SK-N-SH treated with all-trans-retinoic acid at 6 μM for 48 hours (cell line): ENCODE results near the gene TUG1.

Experiments
- ATAC-seq: fragments of 200-7000 bp; cut with Tn5 transposase; 3 replicates; pipeline ENCODE4 v1.9.1; 2020; ENCODE audit warnings: mild to moderate bottlenecking, moderate library complexity
- ARNTL ChIP-seq: fragments of 450-650 bp; formaldehyde crosslinking; IDR thresholded peaks from 2 replicates; pipeline ENCODE4 v1.5.0; 2020; ENCODE audit warnings: low read depth, mild to moderate bottlenecking, moderate library complexity, borderline replicate concordance
- BACH2 ChIP-seq: fragments of 250-450 bp; sonication (Bioruptor Pico); IDR thresholded peaks from 2 replicates; pipeline ENCODE4 v1.9.0; 2021; ENCODE audit warnings: mild to moderate bottlenecking, borderline replicate concordance
- CSDC2 ChIP-seq: fragments of 250-450 bp; sonication (Bioruptor Pico); IDR thresholded peaks from 2 replicates; pipeline ENCODE4 v1.5.0; 2020; ENCODE audit warnings: mild to moderate bottlenecking, moderate library complexity
- ESRRG ChIP-seq: fragments of 250-450 bp; sonication (Bioruptor Pico); IDR thresholded peaks from 2 replicates; pipeline ENCODE4 v1.6.1; 2021; ENCODE audit warnings: mild to moderate bottlenecking
- GLIS3 ChIP-seq: fragments of 250-450 bp; sonication (Bioruptor Pico); IDR thresholded peaks from 2 replicates; pipeline ENCODE4 v1.5.0; 2020; ENCODE audit warnings: mild to moderate bottlenecking, moderate library complexity
- OSR1 ChIP-seq: fragments of 250-450 bp; sonication (Bioruptor Pico); IDR thresholded peaks from 2 replicates; pipeline ENCODE4 v1.8.0; 2022; ENCODE audit warnings: moderate library complexity, mild to moderate bottlenecking, inconsistent platforms
- RARB ChIP-seq: fragments of 250-450 bp; sonication (Bioruptor Pico); IDR thresholded peaks from 2 replicates; pipeline ENCODE4 v1.8.0; 2021; ENCODE audit warnings: mild to moderate bottlenecking, moderate library complexity
- SNAI2 ChIP-seq: fragments of 250-450 bp; sonication (Bioruptor Pico); IDR thresholded peaks from 2 replicates; pipeline ENCODE4 v1.5.0; 2020; ENCODE audit warnings: mild to moderate bottlenecking, moderate library complexity
- TCF4 ChIP-seq: fragments of 250-450 bp; sonication (Bioruptor Pico); IDR thresholded peaks from 2 replicates; pipeline ENCODE4 v1.8.0; 2021; ENCODE audit warnings: mild to moderate bottlenecking, moderate library complexity, borderline replicate concordance
- TOX ChIP-seq: fragments of 250-450 bp; sonication (Bioruptor Pico); IDR thresholded peaks from 2 replicates; pipeline ENCODE4 v1.8.0; 2021; ENCODE audit warnings: mild to moderate bottlenecking, moderate library complexity, borderline replicate concordance
- ZFP30 ChIP-seq: fragments of 450-650 bp; formaldehyde crosslinking; IDR thresholded peaks from 2 replicates; pipeline ENCODE4 v1.5.0; 2022; ENCODE audit warnings: mild to moderate bottlenecking, moderate library complexity
- ZNF565 ChIP-seq: fragments of 450-650 bp; formaldehyde crosslinking; conservative IDR thresholded peaks from 2 replicates; pipeline ENCODE4 v1.5.0; 2020; ENCODE audit warnings: low read depth, mild to moderate bottlenecking, moderate library complexity
- ZNF8 ChIP-seq: fragments of 450-650 bp; formaldehyde crosslinking; IDR thresholded peaks from 2 replicates; pipeline ENCODE4 v1.5.0; 2020; ENCODE audit warnings: mild to moderate bottlenecking, moderate library complexity
- TF ChIP-seq, protein P1 (sequence below): fragments of 250-450 bp; sonication (Bioruptor Pico); IDR thresholded peaks from 2 replicates; pipeline ENCODE4 v1.8.0; 2021; ENCODE audit warnings: low read depth, mild to moderate bottlenecking, moderate library complexity, borderline replicate concordance
- TF ChIP-seq, protein P2 (sequence below): fragments of 250-450 bp; sonication (Bioruptor Pico); IDR thresholded peaks from 2 replicates; pipeline ENCODE4 v1.8.0; 2020; ENCODE audit warnings: mild to moderate bottlenecking, moderate library complexity, borderline replicate concordance
- TF ChIP-seq, protein P3 (sequence below): fragments of 250-450 bp; sonication (Bioruptor Pico); IDR thresholded peaks from 2 replicates; pipeline ENCODE4 v1.5.1; 2021; ENCODE audit warnings: mild to moderate bottlenecking, moderate library complexity
- TF ChIP-seq, protein P4 (sequence below): fragments of 250-450 bp; sonication (Bioruptor Pico); IDR thresholded peaks from 2 replicates; pipeline ENCODE4 v1.5.0; 2020; ENCODE audit warnings: mild to moderate bottlenecking, moderate library complexity
- TF ChIP-seq, protein P5 (sequence below): fragments of 250-450 bp; sonication (Bioruptor Pico); IDR thresholded peaks from 2 replicates; pipeline ENCODE4 v1.5.1; 2020; ENCODE audit warnings: low read depth, mild to moderate bottlenecking, moderate library complexity

TUG1 gene

DNA sequence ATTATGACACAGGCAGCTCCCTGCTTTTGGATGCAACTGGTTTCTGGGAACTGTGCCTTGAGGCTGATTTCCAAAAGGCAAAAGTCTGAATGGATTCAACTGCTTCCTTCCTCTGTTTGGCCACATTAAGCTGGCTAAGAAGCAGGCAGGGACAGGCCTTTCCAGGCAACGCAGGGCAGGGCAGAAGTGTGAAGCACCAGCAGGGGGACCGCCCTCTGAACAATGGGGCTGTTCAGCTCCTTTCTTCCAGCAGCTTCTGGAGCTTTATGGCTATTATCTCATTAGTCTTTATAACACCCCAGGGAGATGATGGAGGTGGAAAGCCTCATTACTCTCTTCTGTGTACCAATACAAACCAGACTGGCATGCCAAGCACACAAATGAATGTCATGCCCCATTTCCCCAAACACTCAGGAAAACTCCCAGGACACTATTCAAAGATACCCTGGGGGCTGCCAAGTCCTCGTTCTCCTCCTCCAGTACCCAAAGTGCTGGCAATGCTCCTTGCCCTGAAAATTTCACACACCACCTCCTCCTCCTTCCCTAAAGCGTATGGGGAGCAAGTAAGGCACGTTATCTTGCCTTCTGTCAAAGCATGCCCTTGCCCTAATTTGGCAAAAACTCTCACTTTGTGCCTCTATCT is 21.8 kb upstream of the TUG1 start (continued):
- TF ChIP-seq, protein P1, sequence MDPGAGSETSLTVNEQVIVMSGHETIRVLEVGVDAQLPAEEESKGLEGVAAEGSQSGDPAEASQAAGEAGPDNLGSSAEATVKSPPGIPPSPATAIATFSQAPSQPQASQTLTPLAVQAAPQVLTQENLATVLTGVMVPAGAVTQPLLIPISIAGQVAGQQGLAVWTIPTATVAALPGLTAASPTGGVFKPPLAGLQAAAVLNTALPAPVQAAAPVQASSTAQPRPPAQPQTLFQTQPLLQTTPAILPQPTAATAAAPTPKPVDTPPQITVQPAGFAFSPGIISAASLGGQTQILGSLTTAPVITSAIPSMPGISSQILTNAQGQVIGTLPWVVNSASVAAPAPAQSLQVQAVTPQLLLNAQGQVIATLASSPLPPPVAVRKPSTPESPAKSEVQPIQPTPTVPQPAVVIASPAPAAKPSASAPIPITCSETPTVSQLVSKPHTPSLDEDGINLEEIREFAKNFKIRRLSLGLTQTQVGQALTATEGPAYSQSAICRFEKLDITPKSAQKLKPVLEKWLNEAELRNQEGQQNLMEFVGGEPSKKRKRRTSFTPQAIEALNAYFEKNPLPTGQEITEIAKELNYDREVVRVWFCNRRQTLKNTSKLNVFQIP (CRISPR knock-in tag), result no peak
- TF ChIP-seq ZNF8, result no peak

DNA sequence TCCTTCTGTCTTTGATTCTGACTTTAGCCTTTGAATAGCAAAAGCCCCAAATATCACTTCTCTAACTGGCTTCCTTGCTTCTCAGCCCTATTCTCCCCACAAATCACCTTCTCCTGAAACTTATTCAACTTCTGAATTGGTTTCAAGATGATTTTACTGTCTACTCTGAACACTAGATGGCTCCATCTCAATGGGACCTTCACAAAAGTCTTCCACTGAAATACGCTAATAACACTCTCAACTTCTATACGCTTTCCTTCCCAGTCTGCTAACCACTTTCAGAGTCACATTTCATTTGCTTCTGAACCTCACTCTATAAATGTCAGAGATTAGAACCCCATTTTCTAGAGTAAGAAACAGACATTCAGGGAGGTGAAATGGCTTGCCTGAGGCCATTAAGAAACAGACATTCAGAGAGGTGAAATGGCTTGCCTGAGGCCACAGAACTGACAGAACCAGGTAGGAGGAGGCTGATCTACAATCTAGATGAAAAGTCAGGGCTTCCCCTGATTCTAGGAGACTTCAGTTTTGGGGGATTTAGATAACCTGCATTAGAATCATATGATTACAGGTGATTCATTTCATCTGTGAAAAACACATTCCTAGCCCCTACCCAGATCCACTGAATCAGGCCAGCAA is 21.1 kb upstream of the TUG1 start:
- no peak for TF ChIP-seq GLIS3
- ATAC-seq, result peak; percentile 69; the same call in 2 of the 3 replicates

DNA sequence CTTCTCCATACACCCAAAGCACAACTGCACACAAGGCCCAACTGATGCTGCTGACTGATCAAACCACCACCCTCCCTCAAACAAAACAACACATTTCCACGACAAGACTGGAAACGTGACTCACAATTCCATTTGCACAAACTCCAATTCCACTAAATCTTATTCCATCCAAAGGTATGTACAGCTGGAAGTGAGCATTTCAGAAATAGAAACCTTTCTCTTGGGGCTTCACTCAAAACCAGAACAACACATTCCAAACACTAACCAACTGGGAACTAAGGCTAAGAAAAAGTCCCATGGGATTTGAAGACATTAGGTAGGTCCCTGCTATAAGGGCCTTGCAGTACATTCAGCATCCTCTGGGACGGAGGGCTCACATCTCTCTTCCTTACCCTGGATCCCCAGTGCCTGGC is 20.1 kb upstream of the TUG1 start:
- TF ChIP-seq SNAI2 (CRISPR knock-in tag), result no peak
- TF ChIP-seq OSR1 (CRISPR knock-in tag), result no peak
- TF ChIP-seq, protein P2, sequence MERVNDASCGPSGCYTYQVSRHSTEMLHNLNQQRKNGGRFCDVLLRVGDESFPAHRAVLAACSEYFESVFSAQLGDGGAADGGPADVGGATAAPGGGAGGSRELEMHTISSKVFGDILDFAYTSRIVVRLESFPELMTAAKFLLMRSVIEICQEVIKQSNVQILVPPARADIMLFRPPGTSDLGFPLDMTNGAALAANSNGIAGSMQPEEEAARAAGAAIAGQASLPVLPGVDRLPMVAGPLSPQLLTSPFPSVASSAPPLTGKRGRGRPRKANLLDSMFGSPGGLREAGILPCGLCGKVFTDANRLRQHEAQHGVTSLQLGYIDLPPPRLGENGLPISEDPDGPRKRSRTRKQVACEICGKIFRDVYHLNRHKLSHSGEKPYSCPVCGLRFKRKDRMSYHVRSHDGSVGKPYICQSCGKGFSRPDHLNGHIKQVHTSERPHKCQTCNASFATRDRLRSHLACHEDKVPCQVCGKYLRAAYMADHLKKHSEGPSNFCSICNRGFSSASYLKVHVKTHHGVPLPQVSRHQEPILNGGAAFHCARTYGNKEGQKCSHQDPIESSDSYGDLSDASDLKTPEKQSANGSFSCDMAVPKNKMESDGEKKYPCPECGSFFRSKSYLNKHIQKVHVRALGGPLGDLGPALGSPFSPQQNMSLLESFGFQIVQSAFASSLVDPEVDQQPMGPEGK, result no peak
- TF ChIP-seq, protein P3, sequence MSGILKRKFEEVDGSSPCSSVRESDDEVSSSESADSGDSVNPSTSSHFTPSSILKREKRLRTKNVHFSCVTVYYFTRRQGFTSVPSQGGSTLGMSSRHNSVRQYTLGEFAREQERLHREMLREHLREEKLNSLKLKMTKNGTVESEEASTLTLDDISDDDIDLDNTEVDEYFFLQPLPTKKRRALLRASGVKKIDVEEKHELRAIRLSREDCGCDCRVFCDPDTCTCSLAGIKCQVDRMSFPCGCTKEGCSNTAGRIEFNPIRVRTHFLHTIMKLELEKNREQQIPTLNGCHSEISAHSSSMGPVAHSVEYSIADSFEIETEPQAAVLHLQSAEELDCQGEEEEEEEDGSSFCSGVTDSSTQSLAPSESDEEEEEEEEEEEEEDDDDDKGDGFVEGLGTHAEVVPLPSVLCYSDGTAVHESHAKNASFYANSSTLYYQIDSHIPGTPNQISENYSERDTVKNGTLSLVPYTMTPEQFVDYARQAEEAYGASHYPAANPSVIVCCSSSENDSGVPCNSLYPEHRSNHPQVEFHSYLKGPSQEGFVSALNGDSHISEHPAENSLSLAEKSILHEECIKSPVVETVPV, result no peak
- TF ChIP-seq TOX (CRISPR knock-in tag), result no peak
- TF ChIP-seq CSDC2 (CRISPR knock-in tag), result no peak
- TF ChIP-seq ZNF565 (CRISPR knock-in tag), result no peak
- TF ChIP-seq ZFP30 (CRISPR knock-in tag), result no peak
- TF ChIP-seq, protein P1 (CRISPR knock-in tag), result no peak
- TF ChIP-seq BACH2 (CRISPR knock-in tag), result no peak
- TF ChIP-seq GLIS3, result no peak
- TF ChIP-seq, protein P4, sequence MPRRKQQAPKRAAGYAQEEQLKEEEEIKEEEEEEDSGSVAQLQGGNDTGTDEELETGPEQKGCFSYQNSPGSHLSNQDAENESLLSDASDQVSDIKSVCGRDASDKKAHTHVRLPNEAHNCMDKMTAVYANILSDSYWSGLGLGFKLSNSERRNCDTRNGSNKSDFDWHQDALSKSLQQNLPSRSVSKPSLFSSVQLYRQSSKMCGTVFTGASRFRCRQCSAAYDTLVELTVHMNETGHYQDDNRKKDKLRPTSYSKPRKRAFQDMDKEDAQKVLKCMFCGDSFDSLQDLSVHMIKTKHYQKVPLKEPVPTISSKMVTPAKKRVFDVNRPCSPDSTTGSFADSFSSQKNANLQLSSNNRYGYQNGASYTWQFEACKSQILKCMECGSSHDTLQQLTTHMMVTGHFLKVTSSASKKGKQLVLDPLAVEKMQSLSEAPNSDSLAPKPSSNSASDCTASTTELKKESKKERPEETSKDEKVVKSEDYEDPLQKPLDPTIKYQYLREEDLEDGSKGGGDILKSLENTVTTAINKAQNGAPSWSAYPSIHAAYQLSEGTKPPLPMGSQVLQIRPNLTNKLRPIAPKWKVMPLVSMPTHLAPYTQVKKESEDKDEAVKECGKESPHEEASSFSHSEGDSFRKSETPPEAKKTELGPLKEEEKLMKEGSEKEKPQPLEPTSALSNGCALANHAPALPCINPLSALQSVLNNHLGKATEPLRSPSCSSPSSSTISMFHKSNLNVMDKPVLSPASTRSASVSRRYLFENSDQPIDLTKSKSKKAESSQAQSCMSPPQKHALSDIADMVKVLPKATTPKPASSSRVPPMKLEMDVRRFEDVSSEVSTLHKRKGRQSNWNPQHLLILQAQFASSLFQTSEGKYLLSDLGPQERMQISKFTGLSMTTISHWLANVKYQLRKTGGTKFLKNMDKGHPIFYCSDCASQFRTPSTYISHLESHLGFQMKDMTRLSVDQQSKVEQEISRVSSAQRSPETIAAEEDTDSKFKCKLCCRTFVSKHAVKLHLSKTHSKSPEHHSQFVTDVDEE (CRISPR knock-in tag), result no peak
- TF ChIP-seq ARNTL (CRISPR knock-in tag), result no peak
- no peak for TF ChIP-seq ESRRG (CRISPR knock-in tag)
- no peak for ATAC-seq

DNA sequence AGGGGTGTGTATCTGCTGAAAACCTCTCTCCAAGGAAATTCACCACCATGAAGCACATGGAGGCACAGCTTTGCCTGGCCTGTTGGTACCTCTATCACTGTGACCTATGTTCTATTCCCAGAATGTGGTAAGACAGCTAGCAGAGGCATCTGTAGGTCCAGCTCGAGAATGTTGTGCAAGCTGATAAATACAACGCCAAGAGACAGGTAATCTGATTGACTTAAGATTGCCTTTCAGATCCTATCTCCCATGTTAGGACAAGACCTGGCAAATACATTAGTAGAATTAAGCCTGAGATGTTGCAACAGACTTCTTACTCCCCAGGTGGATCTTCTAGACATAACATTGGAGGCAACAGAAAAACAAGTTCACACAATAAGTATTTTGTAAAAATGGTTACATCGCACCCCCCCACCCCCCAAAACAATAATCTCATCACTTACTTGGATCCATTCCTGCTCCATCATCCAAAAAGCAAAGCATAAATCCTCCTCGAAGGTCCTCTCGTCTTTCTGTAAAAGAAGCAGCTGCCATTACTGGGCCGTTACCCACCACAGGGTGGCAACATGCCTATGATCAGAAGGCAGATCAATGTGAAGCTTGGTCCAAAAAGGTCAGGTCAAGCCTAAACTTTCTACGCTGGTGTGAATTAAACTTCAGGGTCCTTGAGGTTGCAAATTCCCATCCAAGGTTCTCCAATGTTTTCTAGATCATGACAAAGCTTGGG is 19.0 kb upstream of the TUG1 start:
- no peak for ATAC-seq
- no peak for TF ChIP-seq SNAI2 (CRISPR knock-in tag)
- TF ChIP-seq, protein P5, sequence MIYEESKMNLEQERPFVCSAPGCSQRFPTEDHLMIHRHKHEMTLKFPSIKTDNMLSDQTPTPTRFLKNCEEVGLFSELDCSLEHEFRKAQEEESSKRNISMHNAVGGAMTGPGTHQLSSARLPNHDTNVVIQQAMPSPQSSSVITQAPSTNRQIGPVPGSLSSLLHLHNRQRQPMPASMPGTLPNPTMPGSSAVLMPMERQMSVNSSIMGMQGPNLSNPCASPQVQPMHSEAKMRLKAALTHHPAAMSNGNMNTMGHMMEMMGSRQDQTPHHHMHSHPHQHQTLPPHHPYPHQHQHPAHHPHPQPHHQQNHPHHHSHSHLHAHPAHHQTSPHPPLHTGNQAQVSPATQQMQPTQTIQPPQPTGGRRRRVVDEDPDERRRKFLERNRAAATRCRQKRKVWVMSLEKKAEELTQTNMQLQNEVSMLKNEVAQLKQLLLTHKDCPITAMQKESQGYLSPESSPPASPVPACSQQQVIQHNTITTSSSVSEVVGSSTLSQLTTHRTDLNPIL (CRISPR knock-in tag), result no peak
- TF ChIP-seq, protein P2, result no peak
- TF ChIP-seq ARNTL (CRISPR knock-in tag), result no peak
- TF ChIP-seq CSDC2 (CRISPR knock-in tag), result no peak
- TF ChIP-seq TCF4 (CRISPR knock-in tag), result no peak
- TF ChIP-seq RARB (CRISPR knock-in tag), result no peak
